GM23248 (cell line): ENCODE data around the gene HMGB4.

Experiments
- EZH2 ChIP-seq: fragments of 200-600 bp; sonication (generic); IDR thresholded peaks from 2 replicates; pipeline ENCODE4 v1.6.1; 2018; ENCODE audit warnings: antibody characterized with exemption, mild to moderate bottlenecking; ENCODE audit not compliant: insufficient read depth, poor library complexity, severe bottlenecking
- EZH2phosphoT487 ChIP-seq: fragments of 200-600 bp; sonication (generic); IDR thresholded peaks from 2 replicates; pipeline ENCODE4 v1.6.1; 2018; ENCODE audit warnings: antibody characterized with exemption, moderate library complexity, mild to moderate bottlenecking, low read depth; ENCODE audit not compliant: insufficient read depth

GRCh38 chr1:33905241-33905640, 41.4 kb downstream of the HMGB4 start:
- TF ChIP-seq EZH2 (no peak), EZH2phosphoT487 (no peak)
